HG02678 (cell line): ENCODE data around the gene PLXNC1.

Experiments
- ATAC-seq: cut with Tn5 transposase; IDR thresholded peaks from one replicate; pipeline ENCODE4 v1.9.1; 2021; ENCODE audit warnings: mild to moderate bottlenecking, moderate library complexity; ENCODE audit not compliant: unreplicated experiment

The PLXNC1 gene

DNA sequence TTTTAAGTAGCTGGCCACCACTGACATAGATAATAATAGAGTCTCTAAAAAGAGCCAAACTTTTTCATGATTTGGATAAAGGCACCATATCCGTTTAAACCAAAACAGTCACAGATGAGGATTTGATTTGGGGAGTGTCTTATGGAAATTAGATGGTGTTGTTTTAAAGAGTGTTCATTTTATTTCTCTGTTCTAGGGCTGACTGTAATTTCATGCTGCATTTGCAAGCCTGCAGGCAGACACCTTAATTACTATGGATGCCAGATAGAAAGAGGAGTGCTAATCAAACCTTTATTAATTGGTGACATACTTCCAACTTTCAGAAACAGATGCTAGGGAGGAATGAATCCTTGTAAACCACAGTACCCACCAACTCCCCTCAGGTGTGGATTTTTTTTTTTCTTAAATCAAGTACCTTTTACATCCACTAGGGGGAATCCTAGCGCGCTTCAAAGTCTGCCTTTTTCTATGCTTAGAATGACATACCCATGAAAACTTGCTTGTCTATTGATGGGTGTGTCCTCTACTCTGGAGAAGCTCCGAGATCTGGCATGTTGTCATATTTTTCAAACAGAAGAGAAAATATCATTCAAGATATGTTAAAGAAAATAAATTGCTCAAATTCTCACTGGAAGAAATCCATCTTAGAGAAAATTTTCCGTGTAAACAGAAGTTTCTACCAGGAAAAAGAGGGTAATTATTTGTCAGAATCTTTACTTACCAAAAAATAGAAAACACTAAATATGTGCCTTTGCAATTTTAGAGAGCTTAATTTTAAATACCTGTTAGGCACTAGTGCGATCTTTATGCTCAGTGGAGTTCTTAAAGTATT is 14.2 kb upstream of the PLXNC1 start:
- no peak for ATAC-seq

DNA sequence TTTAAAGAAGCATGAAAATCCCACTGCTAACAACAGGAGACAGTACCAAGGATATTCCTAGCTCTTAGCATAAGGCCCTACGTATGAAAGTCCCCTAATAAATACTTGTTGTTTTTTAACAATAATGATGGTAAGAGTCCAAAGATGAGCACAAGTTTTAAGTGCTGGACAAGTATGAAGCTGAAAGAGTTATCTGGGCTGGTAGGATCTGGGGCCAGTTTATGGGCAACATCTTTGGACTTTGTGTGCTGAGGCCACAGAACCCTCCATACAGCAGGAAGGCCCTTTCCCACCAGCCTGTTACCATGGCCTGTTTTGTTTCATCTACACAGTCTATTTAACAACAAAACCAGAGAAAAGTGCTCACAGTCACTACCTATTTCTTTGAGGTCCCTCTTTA is 12.5 kb upstream of the PLXNC1 start:
- ATAC-seq, result no peak

DNA sequence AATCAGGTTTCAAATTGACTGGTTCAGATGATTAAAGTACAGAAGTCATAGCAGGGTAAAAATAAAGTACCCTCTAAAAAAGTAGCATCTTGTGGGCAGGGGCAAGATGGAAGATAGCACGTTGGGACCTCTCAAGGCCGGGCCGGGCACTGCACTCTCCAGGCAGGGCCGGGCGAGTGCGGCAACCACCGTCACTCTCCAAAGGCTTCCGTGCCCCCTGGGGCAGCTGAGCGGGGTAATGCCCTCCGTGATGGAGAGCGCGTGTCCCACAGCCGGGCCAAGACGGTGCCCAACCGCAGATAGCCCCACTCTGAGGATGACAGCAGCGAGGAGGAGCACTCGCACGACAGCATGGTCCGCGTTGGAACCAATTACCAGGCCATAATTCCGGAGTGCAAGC is 8.6 kb upstream of the PLXNC1 start:
- ATAC-seq, result no peak

DNA sequence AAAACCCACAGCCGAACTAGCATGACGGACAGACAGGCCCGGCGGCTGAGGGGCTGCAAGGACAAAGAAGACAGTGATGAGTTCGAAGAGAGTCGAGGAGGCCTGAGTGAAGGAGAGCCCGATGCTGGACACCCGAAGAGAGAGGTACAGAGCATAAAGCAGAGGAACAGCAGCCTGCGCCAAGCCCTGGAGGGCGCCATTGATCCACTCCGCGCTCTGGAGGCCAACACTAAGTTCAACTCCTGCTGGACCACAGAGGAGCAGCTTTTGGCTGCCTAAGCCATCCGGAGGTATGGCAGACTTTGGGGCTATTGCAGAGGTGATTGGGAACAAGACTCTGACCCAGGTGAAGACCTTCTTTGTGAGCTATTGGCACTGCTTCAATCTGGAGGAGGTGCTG is 7.8 kb upstream of the PLXNC1 start:
- peak; percentile 47 for ATAC-seq

DNA sequence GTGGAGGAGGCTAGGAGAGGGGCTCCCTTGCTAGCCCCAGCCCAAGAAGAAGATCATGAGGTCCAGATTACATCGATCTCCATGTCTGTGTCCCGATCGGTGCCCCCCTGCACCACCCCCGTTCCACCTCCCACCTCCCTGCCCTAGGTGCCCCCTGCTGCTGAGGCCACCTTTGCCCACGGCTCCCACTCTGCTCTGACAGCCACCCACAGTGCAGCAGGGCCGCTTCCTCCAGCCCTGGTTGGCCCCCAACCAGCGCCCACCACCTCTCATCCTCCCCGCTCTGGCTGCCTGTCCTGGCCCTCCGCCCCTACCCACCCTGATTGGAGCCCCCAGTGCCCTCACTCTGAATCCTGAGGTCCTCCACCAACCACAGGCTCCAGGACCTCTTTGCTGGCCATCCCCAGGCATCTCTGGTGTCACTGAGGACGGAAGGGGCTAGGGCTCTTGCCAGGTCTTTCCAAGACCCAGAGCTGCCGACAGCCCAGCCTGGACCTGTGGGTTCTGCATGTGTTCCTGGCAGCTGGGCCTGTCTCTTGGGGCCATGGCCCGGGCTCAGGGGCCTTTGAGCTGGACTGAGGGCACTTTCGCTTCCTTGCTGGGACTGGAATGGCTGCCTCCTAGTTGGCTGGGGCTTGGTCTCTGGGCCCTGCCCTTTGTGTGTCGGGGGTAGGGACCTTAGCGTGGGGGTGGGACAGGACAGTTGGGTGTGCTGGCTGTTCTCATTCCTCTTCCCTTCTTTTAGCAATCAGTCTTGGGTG is 7.2 kb upstream of the PLXNC1 start:
- no peak for ATAC-seq

DNA sequence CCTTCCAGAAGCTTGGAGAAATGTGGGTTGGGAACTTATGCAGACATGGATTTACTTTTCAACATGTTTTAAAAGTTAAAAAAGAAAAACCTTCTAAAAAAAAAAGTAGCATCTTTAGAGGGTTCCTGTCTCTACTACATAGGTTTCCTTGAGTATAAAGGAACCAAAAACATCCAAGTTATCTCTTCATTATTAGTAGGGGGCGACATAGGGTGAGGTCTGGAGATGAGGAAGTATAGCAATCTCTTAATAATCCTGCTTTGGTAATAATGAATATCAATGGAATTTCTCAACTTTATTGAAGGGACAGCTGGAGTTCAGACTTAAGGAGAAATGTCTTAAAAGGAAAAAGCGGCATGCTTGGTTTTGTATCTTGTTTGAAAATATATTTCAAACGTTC is 6.5 kb upstream of the PLXNC1 start:
- no peak for ATAC-seq

DNA sequence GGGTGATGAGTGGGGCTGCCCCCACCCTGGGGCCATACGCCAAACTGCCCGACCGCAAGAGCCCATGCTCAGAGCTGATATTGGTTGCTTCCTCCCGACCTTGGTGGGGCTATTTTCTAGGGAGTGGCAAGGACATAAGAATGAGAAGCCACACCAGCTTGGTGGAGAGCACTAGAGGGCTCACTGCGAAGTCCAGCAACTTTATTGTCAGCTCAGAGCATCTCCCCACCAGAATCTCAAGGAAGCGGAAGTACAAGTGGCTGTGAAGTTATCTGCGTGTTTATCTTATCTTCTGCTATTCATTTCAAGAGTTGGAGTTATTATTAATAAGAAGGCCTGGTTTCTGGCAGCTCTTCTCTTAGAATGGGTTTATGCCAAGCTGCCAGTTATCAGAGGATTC is 4.9 kb upstream of the PLXNC1 start:
- no peak for ATAC-seq

DNA sequence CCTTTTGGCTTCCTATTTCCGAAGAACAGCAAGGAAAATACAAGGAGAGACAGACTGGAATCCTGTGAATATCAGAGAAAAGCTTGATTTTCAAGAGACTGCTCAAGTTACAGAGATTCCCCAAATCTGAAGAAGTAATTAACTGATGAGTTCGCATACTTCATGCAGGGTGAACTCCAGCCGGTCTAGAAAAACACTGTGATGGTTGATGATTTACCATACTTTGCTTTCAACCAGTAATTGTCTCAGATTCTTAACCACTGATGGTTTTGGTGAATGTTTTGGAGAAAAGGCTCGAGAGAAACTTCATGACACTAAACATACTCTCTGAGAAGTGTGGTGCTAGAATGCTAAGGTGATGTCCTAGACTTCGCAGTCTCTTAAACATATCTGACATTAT is 4.4 kb upstream of the PLXNC1 start:
- ATAC-seq, result peak; percentile 26

DNA sequence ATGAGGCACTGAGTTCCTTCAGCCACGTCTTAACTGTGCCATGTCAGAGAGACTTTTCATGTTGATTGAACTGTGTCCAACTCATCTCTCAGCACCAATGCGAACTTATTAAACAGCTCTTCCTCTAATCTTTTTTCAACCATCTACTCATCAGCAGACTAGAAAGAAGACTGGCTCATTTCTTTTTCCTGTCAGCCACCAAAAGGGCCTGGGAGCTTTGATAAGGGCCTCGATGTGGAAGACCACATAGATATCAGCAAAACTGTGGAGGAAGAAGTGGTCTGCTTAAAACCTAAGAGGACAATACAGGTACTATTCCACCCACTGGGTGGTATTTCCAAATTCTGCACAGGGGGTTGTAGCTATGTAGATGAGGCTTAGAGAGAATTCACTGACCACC is 3.6 kb upstream of the PLXNC1 start:
- ATAC-seq, result no peak

DNA sequence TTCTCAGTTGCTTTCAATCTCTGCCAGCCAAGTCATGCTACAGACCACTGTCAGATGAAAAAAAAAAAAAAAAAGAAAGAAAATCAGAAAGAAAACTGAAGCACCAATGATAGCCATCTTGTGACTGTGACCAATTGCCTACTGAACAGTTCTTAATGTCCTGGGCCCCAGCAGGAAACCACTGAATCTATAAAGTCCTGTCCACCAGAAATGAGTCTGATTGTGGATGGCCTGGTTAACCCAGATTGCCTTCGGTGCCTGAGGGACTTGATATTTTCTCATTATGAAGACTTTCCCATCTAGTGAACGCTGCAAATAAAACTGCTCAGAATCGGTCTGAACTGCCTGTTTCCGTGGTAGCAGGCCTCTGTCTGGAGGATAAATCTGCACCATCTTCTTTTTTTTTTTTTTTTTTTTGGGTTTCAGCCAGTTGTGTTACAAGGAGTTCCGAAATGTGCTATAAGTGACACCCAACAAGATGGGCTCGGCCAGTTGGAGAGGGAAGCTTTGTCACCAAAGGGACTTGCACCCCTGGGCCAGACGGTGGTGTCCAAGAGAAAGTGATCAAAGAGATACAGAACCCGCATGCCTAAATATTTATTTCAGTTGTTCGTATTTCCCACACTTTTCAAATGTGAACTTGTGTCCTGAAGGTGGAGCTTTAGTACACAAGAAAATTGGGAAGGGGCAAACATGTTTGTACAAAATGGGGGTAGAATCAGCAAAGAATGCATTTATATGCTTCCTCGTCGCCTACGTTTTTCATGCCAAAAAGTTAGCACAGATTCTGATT is 3.0 kb upstream of the PLXNC1 start:
- no peak for ATAC-seq

DNA sequence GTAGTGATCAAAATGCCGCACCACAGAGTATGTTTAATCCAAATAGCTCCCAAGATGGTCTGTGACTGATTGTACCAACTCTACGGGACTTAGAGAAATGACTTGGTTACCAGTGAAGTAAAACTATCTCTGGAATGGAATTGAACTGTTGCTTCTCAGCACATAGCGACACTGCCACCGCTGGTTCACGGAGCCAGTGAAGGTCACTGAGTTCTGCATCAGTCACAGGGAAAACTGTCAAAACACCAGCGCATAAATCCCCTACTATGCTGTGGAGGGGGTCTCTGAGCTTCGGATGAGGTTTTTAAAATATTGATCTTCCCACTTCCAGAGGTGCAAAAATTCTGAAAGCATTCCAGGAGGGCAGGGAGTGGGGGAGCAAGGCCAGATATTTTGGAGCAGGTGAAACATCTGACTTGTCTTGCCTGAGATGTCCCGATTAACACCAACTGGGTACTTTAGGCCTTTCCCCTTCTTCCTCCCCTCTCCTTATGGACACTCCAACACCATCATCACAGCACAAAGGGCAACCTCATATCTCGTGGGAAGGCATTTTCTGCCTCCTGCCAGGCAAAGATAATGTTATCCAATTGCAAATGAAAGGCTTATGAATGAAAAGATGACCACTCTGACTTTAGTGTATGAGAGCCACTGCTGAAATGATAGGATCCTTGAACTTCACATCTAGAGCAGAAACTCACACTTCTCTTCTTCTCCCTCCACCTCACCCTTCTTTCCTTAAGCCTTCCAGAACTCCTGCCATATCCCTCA is 2.0 kb upstream of the PLXNC1 start:
- no peak for ATAC-seq

DNA sequence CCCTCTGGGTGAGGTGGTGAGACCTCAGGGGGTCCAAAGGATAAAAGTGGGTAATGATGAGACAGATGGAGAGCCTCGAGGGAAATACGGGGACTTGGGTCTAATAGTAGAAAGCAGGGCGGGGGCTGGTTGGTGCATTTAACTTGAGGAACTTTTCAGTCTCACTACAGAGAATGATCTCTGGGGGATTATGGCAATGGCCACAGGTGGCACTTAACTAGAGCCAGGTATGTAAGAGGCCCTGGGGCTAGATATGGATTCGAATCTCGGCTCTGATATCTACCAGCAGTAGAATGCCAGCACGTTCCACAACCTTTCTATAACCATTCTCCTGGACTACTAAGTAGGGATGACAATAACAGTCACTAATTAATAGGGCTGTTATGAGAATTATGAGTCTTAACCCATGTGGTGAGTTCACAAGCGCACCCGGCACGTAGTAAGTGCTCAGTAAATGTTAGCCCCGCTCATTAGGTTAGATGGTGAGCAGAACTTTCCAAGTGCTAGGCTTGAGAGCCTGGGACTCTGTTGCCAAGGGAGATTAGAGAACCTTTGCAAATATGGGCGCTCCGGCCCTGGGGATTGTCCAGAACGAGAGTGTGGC is 888 bp upstream of the PLXNC1 start:
- no peak for ATAC-seq

DNA sequence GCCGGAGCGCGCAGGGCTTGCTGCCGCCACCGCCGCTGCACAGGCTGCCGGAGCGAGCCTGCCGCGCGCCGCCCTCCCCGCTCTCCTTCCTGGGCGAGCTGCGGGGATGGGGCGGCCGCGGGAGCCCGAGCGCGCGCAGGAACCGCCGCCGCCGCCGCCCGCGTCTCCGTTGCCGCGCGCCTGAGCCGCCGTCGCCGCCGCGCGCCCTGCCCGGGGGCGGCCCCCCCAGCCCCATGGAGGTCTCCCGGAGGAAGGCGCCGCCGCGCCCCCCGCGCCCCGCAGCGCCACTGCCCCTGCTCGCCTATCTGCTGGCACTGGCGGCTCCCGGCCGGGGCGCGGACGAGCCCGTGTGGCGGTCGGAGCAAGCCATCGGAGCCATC is 352 bp downstream of the PLXNC1 start:
- peak; percentile 9 for ATAC-seq

DNA sequence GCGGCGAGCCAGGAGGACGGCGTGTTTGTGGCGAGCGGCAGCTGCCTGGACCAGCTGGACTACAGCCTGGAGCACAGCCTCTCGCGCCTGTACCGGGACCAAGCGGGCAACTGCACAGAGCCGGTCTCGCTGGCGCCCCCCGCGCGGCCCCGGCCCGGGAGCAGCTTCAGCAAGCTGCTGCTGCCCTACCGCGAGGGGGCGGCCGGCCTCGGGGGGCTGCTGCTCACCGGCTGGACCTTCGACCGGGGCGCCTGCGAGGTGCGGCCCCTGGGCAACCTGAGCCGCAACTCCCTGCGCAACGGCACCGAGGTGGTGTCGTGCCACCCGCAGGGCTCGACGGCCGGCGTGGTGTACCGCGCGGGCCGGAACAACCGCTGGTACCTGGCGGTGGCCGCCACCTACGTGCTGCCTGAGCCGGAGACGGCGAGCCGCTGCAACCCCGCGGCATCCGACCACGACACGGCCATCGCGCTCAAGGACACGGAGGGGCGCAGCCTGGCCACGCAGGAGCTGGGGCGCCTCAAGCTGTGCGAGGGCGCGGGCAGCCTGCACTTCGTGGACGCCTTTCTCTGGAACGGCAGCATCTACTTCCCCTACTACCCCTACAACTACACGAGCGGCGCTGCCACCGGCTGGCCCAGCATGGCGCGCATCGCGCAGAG is 873 bp downstream of the PLXNC1 start:
- peak; percentile 29 for ATAC-seq

DNA sequence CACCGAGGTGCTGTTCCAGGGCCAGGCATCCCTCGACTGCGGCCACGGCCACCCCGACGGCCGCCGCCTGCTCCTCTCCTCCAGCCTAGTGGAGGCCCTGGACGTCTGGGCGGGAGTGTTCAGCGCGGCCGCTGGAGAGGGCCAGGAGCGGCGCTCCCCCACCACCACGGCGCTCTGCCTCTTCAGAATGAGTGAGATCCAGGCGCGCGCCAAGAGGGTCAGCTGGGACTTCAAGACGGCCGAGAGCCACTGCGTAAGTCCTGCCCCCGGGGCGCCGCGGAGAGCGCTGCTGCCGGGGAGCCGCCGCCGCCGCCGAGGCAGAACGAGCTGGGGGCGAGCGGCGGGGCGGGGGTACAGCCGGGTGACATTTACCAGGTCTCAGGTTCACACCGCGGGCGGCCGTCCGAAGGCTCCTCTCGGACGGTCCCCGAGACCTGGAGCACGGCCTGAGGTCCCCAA is 1.4 kb downstream of the PLXNC1 start:
- peak; percentile 1 for ATAC-seq

DNA sequence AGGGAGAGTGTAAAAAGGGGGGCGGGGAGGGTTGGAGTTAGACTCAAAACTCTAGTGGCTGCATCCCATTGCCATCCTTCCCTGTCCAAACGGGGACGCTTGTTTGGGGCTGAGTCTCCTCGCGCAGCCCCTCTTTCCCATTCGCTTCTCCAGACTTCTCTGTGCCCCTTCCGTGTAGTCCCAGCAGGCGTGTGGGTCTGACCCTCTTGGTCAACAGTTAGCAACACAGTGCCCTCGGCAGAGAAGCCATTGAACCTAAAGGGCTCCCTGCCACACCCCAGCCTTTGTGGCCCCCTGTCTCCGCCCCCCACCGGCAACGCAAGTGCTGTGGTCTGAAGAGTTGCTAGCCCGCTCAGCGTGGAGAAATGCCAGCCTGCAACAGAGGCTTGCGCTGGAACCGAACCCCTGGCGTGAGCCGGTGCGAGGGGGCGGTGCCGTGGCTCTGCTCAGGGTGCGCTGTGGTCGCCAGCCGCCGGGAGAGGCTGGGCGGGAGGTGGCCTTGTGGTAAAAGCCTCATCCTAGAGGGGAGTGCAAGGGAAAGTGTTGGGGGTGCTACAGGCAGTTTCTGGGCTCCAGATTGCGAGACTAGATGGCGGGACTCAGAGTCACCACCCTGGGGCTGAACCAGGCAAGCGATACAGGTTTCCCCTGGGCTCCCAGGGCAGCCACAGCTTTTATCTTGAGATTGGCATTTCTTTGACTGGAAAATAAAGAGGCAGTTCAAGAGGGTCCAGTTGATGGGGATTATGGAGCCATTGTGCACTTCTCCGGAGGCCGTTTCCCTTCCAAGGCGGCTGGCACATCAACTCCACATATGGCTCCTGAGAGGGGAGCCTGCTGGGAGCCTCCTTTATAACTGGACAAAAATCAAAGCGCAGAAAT is 2.1 kb downstream of the PLXNC1 start:
- ATAC-seq, result no peak

DNA sequence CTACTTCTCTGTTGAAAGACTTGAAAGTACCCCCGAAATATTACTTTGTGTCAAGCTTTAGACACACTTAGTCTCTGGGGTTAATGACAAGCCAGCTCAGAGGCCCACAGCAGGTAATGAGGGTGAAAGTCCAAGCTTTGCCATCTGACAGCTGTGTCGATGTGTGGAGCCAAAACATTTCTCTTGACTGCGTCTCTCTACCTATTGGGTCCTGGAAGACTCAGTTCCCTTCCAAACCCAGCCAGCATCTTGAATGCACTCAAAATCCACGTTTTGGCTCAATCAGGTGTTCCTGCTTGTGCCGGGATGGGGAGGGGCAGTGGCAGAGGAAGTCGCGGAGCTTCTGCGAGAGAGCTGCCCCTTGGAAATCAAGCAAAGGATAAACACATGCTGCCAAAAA is 3.2 kb downstream of the PLXNC1 start:
- no peak for ATAC-seq

DNA sequence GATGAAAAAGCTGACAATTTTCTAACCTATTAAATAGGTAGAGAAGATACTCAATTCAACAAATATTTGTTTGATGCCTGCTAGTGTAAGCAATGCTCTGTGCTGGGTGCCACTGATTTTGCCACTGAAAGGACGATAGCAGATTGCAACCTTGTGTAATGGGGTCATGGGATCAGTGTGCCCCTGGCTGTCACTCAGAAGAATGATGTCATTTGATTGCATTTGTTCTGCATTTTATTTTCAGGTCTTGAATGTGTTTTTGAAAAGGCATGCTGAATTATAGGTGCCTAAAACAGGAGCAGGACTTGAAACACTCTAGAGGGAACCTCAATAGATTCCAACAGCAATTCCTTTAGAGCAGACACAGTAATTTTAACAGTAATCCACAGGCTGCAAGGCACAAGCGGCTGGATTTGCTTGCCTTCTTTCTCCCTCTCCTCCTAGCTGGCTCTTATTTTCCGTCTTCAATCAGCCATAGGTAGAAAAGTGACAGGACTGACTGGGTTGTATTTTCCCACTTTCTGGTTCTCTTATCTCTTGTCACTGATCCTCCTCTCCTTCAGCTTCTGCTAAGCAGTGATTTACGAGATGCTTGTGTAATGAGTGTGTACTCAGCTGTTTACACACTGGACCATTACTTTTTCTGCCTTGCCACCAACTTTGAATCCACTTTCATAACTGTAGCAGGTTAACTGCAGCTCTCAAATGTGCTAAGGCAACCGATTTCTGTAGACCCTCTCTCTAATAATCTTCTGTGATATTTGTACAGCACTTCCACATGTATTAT is 4.1 kb downstream of the PLXNC1 start:
- ATAC-seq, result no peak
